Measurements from ENCODE around the gene ABCF3. TPM values are rescaled to one million over a fixed set of nuclear protein-coding genes. Genes with fewer than 3 reads are reported as not detected.

ABCF3 gene
- total and polyA plus RNA-seq, 2 of the 13 experiments (the other 11 are each of a cell fraction or from before 2014, with no cell fraction given): 38.8 to 46.5 TPM

- TF ChIP-seq KIAA2018 (CRISPR knock-in tag; IDR thresholded peaks at IDR 0.05; ENCODE audit: borderline replicate concordance) (no peak), ZNF746 (CRISPR knock-in tag; IDR thresholded peaks at IDR 0.05) (no peak), SALL1 (CRISPR knock-in tag; IDR thresholded peaks at IDR 0.05) (peak; percentile 13; the same call in 1 of the 2 replicates), ZNF646 (CRISPR knock-in tag; IDR thresholded peaks at IDR 0.05) (no peak), ZBTB25 (CRISPR knock-in tag; IDR thresholded peaks at IDR 0.05) (no peak), ZNF33B (CRISPR knock-in tag; IDR thresholded peaks at IDR 0.05) (no peak), ZNF878 (CRISPR knock-in tag; IDR thresholded peaks at IDR 0.05) (no peak), ZNF24 (IDR thresholded peaks at IDR 0.05) (no peak), U2AF2 (IDR thresholded peaks at IDR 0.05; ENCODE audit: low read depth, low read length) (no peak), DR1 (CRISPR knock-in tag; IDR thresholded peaks at IDR 0.05) (no peak), ZNF589 (CRISPR knock-in tag; conservative IDR thresholded peaks at IDR 0.05) (no peak), ZNF879 (CRISPR knock-in tag; IDR thresholded peaks at IDR 0.05) (no peak)
Observed at GRCh38 chr3:184227481-184227935, 41.5 kb downstream of the ABCF3 start (continued).

All from HepG2 (cell line).